GM18517 (cell line): ENCODE measurements around the gene C19orf33.
"Not testable (repeated sequence)": the region's sequence is repeated elsewhere in the genome, so short reads cannot be mapped to it uniquely, and the experiment has no call there.

Source experiments
- ATAC-seq: cut with Tn5 transposase; IDR thresholded peaks from one replicate; pipeline ENCODE4 v1.9.1; 2021; ENCODE audit warnings: mild to moderate bottlenecking, moderate library complexity; ENCODE audit not compliant: unreplicated experiment

The C19orf33 gene

DNA sequence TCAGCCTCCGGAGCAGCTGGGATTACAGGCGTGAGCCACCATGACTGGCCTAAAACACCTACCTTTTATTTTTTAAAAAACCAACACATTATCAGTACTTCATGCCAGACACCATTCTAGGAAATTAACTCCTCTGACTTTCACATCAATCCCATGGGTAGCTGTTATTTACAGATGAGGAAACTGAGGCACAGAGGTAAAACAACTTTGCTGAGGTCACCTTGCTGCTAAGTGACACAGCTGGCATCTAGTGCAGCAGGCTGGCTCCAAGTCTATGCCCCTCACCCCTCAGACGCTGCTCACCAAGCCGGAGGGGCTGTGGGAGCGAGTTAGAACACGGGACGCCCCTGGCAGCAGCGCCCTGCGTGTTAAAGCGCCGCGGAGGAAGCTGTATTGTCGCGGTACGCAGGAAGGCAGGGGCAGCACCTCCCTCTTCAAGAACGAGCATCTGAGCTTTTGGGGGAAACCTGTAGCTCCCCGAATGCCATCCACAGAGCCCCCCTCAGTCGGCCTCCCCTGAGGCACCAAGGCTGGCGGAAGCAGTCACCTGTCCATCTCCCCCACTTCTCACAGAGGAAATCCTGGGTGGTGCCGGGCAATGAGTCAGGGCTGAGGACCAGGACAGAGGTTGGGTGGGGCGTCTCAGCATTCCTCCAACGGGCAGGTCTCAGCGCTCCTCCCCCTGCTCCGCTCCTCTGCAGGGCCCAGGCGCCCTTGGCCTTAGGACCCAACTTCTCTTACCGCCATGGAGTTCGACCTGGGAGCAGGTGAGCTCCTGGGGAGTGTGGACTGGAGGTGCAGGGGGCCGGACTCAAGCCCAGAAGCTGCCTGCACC, at the start of gene C19orf33:
C19orf33 (plus strand) TSS at position 735 of the 835 bp plus-strand sequence; CDS start at position 746, 11 bp downstream.
- no peak for ATAC-seq

DNA sequence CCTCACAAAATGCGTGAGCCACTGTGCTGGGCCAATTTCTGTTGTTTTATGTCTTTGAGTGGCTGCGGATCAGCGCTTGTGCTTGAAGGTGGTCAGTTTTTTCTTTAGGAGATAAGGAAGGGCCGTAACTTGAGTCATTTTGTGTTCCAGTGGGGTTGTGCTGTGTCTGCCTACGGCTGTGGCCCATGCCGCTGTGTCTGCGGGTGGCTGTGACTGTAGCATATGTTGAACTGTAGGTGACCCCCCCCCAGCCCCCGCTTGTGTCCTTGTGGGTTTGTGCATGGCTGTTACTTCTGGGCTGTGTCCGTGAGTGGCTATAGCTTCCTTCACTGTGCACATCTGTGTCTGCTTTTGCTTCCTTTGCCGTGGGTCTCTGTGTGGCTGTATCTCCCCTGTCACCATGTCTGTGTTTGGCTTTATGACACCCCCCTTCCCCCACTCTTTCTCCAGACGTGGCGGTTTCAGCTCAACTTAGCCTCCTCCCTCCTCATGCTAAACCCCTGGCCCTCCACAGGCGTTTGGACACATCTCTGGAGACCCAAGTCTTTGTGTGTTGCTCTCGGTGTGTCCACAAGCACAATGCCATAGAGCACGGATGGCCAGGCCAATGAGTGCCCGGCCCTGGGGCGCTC, 48.6 kb upstream of the C19orf33 start:
- ATAC-seq: no peak

DNA sequence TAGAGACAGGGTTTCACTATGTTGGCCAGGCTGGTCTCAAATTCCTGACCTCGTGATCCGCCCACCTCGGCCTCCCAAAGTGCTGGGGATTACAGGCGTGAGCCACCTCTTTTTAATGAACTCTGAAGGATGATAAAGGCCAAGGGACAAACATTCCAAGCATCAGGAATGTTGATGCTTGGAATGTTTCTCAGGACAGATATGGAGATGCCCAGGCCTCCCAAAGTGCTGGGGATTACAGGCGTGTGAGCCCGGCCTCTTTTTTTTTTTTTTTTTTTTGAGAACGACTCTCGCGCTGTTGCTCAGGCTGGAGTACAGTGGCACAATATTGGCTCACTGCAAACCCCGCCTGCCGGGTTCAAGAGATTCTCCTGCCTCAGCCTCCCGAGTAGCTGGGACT, 42.1 kb upstream of the C19orf33 start:
- ATAC-seq: not testable (repeated sequence)

DNA sequence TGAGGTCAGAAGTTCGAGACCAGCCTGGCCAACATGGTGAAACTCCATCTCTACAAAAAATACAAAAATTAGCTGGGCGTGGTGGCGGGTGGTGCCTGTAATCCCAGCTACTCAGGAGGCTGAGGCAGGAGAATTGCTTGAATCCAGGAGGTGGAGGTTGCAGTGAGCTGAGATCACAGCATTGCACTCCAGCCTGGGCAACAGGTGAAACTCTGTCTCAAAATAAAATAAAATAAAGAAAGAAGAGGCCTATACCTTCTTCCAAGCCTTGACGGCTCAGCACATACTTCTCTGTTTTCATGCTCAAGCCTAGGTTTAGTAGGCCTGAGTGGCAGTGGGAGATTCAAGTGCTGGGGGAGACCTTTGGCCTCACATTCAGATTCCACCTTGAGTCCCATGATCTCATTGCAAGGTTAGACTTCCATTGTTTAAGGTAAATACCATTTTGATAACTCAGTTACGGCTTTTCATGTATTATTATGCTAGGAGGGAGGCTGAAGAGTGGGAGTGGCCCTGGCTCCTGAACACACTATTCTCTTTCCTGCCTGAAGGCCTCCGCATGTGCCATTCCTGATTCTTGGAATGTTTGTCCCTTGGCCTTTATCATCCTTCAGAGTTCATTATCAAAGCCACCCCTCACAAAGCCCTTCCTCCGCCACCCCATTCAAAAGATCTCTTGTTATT, 41.3 kb upstream of the C19orf33 start:
- ATAC-seq: no peak

DNA sequence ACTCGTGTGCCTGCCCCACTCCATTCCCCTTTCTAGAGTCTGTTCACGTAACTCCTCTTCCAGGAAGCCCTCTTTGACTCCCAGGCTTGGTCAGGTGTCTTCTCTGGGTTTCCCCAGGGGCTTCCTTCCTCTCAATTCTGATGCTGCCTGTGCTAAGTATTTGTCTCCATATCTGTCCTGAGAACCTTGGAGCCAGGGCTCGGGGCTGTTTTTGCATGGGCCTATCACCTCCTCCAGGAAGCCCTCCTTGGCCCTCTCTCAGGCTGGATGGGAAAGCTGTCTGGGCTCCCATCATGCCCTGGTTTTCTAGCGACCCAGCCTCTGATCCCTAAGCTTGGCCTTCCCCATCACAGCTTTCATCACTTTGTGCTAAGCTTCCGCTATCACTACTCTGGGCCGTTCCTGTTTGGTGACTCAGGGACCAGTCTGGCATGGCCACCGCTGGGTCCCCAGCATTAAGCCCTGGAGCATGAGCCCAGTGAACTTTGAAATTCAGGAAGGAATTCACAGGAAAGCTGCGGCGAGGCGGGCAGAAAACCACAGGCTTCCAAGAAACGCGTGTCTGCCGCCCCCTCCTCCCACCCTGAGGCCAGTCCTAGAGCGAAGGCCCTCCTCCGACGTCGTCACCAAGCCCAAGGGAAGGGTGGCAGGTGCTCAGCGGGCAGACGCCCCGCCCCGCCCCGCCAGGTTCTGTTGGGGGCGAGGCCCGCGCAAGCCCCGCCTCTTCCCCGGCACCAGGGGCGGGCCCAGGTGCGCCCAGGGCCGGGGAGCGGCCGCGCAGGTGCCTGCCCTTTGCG, 40.2 kb upstream of the C19orf33 start:
- no peak for ATAC-seq

DNA sequence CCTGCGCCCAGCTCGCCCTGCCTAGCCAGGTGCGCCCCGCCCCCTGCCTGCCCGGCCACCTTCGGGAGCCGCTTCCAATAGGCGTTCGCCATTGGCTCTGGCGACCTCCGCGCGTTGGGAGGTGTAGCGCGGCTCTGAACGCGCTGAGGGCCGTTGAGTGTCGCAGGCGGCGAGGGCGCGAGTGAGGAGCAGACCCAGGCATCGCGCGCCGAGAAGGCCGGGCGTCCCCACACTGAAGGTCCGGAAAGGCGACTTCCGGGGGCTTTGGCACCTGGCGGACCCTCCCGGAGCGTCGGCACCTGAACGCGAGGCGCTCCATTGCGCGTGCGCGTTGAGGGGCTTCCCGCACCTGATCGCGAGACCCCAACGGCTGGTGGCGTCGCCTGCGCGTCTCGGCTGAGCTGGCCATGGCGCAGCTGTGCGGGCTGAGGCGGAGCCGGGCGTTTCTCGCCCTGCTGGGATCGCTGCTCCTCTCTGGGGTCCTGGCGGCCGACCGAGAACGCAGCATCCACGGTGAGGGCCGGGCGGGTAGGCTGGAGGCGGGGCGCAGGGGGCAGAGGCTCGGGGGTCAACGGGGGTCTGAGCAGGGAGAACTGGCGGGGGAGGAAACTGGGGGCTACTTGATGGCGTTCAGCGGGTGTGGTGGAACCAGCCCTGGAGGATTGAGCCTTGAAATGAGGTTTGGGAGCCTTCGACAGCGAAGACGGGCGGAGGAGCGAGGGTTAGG, 39.4 kb upstream of the C19orf33 start, which contains the start of gene SPINT2:
SPINT2 (plus strand) TSS at position 88 of the 727 bp plus-strand sequence; CDS start at position 408, 320 bp downstream.
- no peak for ATAC-seq

DNA sequence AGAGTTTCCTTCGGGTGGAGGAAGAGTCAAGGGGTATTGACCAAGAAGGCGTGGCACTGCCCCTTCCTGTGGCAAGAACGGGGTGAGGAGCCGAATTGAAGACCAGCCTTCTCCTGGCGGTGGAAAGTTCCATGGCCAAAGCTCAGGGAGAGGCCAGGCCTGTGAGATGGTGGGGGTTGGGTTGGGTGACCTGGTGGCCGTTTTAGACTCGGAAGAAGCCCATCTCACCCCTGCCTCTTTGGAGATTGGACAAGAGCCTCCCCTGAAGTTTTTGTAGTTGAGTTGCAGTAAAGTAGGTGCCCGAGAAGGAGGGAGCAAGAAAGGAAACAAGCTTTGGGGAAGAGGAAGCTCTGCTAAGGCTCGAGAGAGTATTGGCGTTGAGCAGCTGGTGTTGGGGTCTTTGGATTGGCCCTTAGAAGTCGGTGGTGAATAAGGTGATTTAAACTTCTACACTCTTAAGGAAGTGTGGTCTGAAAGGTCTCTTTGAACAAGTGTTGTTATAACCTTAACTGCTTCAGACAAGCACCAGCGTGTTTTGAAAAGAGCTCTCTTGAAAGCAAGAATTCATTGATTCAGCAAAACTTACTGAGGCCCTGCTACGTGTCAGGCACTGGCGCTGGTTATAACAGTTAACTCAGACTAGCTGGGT, 38.7 kb upstream of the C19orf33 start:
- ATAC-seq: no peak

DNA sequence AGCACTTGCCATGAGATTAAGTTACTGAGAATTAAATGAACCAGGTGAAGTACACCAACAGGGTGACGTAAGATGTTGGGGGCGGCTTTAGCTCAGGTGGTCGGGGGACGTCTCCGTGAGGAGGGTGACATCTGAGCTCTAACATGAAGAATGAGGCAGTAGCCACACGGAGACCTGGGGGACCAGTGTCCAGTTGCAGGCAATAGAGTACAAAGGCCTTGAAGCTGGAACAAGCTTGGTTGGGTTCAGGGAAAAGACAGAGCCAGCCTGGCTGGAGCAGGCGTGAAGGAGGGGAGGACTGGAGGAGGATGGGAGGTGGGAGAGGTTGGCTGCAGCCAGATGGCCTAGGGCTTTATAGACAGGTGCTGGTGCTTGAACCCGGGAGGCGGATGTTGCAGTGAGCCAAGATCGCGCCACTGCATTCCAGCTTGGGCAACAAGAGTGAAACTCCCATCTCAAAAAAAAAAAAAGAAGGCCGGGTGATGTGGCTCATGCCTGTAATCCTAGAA, 38.1 kb upstream of the C19orf33 start:
- no peak for ATAC-seq

DNA sequence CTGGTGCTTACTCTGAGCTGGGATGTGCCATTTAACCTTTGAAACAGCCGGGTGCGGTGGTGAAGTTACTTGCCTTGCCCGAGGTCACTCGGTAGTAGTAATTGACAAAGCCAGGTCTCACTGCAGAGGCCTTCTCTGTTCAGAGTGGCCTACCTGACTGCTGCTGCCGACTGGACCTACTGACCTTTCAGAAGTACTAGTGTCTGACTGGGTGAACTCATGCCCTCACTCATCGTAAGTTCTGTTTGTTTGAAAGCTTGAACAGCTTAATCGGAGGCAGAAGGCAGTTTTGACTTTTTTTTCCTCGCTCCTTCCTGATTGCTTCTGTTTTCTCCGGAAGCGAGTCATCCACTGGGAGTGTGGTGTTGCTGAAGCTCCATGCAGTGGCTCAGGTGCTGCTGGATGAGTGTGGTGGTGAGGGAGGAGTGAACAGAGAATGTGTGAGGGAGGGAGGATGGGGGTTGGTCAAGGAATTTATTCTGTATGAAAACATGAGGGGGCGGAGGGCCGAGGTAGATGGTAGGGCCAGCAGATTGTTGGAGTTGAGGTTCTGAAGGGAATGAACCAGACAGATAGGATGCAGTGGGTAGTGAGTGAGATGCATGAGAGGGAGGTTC, 37.0 kb upstream of the C19orf33 start:
- no peak for ATAC-seq

DNA sequence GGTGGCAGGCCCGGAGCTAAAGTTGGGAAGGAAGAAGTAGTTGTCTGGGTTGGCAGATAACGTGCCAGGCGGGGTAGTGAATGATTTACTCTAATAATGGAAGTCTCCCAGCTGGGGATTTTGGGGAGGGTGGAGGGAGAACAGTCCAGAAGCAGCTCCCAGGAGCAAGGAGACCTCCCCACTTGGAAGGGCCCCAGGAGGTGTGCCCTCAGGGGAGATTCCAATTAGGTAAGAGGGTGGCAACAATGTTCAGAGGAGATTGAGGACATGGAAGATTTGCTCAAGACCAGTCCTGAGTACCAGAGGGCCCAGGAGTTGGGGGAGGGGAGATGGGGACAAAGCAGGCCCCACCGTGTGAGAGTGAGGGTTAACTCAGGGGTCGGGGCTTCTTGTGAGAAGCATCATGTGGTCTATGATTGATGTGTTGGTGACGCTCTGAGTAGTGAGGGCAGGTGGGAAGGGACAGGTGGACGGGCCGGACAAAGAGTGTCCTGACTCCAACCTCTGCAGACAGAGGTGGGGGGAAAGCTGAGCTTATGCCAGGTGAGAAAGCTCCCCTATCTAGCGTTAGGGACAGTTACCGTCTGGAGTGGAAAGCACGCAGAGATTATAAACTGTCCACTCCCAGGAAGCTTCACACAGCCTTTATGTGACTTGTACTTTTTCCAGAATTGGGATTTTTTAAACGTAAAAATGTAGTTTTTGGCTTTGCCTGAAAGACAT, 36.1 kb upstream of the C19orf33 start:
- ATAC-seq: no peak

DNA sequence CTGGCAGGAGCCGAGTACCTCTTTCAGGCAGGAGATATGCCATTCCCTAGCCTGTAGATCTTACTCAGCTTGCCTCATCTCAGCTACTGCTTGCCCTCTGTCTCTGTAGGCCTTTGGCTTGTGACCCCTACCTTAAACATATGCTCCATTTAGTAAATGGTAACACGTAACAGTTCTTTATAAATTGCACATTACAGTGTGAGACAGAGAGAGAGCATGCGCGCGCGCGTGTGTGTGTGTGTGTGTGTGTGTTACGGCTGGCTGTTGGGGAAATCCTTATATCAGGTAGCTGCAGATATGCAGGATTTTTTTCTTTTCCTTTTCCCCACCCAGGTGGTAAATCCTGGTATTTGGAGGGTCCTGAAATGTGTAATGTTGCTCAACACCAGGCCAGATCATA, 35.5 kb upstream of the C19orf33 start:
- no peak for ATAC-seq

DNA sequence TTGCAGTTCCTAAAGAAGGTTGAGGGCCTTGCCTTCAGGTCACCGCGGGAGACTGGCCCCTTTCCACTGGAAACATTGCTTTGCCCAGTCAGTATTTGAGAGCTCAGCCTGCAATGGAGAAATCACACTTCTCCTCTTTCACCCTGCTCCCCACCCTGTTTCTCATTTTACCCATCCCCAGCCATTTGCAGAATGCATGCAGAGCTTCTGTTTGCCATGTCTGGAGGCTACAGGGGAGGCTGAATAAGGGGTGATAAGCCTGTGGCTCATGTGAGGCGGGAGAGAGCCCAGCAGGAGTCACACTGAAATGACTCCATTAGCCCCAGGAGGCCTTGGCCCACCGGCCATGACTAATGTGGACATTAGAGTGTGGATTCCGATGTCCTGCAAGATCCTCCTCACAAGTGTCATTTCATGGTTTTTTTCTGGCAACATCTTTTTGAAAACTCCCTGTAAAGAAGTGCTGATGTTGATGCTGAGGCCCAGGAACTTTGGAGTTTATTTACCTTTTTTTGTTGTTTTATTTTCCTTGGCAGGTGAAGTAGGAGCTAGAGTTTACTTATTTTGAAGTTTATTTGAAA, 33.4 kb upstream of the C19orf33 start:
- ATAC-seq: no peak

DNA sequence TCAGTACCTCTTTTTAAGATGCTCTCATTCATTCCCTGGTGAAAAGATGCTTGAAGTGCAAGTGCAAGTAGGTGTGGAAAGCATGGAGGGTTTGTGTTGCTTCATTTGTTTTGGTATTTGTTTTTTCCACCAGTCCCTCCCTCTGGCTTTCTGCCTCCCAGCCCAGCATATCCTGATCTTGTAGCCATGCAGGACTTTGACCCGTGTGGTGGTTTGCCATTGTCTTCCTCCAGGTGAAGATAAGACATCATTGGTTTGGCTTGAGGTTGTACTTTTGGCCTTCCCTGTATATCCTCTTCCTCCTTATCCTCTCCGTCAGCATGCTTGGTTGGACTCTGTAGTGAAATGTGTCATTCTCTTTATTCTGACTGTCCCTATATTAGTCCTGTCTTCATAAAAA, 30.6 kb upstream of the C19orf33 start:
- ATAC-seq: no peak

DNA sequence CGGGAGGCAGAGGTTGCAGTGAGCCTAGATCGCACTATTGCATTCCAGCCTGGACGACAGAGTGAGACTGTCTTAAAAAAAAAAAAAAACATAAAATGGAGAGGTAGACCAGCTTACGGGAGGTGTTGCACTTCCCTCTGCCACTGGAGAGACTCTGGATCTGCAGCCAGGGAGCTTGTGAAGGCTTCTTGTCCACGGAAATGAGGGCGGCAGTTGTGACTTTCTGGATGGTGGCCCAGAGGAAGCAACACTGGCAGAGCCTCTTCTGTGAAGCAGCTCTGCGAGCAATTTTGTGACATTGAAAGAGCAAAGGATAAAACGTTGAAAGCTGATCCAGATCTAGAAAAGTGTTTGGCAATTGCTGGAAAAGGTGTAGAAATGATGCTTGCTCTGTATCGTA, 29.3 kb upstream of the C19orf33 start:
- no peak for ATAC-seq

DNA sequence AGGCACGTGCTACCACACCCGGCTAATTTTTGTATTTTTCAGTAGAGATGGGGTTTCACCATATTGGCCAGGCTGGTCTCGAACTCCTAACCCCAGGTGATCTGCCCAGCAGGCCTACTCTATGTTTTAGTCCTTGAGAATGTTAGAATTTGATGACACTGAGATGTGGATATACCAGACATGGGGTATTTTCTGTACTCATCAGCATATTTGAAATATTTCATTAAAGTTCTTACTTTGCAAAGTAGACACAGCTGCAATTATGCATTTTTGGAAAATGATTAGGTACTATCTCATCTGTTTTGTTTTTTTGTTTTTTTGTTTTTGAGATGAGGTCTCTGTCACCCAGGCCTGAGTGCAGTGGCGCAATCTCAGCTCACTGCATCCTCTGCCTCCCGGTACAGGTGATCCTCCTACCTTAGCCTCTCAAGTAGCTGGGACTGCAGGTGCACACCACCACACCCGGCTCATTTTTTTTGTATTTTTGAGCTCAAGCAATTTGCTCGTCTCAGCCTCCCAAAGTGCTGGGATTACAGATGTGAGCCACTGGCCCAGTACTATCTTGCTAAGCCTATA, 27.0 kb upstream of the C19orf33 start:
- no peak for ATAC-seq

DNA sequence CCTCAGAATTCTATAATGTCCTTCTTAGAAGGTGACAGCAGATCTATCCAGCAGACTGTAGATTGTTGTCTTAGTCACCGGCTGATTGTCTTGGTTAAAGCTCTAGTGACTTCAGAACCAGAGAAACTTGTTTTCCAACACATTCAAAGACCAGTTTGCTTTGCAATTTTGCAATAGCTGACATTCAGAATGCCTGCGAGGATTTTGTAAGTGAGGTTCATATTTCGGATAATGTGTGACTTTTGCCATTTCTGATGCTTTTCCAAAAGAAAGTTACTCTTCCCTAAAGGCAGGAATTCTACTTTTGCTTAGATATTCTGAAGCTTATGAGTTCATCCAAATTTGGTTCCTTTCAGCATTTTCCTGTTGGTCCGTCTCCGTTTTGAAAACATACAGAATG, 26.5 kb upstream of the C19orf33 start:
- ATAC-seq: no peak

DNA sequence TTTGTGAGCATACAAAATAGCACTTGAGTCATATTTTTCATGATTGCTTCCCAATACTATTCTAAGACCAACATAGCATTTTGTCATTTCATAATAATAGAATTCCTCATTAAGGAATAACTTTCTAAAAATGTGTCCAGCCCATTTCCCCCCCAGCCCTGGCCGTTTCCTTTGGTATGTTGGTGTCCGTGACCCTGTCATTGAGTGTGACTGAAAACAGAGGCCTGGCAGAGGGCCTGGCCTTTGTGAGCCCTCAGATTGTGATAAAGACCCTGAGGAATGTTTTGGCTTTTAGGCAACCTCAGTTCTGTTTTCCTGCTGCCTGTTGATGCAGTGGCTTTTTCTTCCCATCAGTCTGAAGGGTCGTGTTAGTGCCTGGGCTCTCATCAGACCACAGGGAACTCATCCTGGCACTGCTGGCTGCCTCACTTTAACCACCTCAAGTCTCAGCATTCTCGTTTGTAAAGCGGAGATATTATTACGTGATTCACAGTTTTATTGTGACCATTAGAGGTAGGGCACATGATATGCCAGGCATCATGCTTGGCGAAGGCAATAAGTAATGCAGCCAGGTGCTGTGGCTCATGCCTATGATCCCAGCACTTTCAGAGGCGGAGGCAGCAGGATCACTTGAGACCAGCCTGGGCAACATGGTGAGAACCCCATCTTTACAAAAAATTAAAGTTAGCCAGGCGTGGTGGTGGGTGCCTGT, 25.9 kb upstream of the C19orf33 start:
- no peak for ATAC-seq
